HepG2 (cell line): ENCODE measurements around the gene ETV2. TPM values are rescaled to one million over a fixed set of nuclear protein-coding genes. Genes with fewer than 3 reads are reported as not detected.
A peak's percentile ranks its signal among the peaks of the same experiment; 100 is the strongest.

Experiments
- ATAC-seq: fragments of 200-7000 bp; cut with Tn5 transposase; 3 replicates; pipeline ENCODE4 v1.9.1; 2020; ENCODE audit warnings: mild to moderate bottlenecking, moderate library complexity
- BruUV-seq: library from RNA; stranded (reverse); fragments of 400-500 nt; replicated peaks from 2 replicates; lab custom pipeline; 2021; lab: Mats Ljungman, UMichigan
- CTCF ChIA-PET: fragments of 300-600 bp; formaldehyde crosslinking; extraction: SDS; loops from one replicate; lab custom pipeline; 2021; ENCODE audit warnings: low total read pairs, inconsistent platforms, low intra/inter-chr PET ratio; lab: Yijun Ruan, JAX
- POLR2A ChIA-PET: fragments of 350-600 bp; sonication (Branson Sonifier 250); formaldehyde crosslinking; loops from one replicate; lab custom pipeline; 2020; ENCODE audit warnings: antibody characterized with exemption, inconsistent platforms; lab: Yijun Ruan, JAX
- DNase-seq: peaks from one replicate; pipeline ENCODE4 v3.0.0-alpha.2; 2015; ENCODE audit warnings: low spot score
- FAIRE-seq: peaks from 3 replicates; lab custom pipeline; 2011; peaks lifted over from hg19 to GRCh38; lab: Jason Lieb, UNC
- H2AFZ ChIP-seq: one replicate; pipeline ENCODE4 v1.6.1; 2011; ENCODE audit warnings: low read length, inconsistent platforms
- H3K27ac ChIP-seq: fragments of 300-600 bp; 3 replicates; pipeline ENCODE4 v1.8.0; 2011; ENCODE audit warnings: mixed run types, mild to moderate bottlenecking, mixed read lengths, low read length, inconsistent platforms; ENCODE audit not compliant: insufficient read depth; ENCODE audit errors: extremely low read length
- H3K27me3 ChIP-seq, 2 experiments: fragments of 200-600 bp in 1 of 2; 2 replicates in 1 of 2; 3 replicates in 1 of 2; pipeline versions ENCODE4 v1.6.0 to v1.8.0; 2011; ENCODE audit warnings: low read length in 2 of 2, mild to moderate bottlenecking in 2 of 2, moderate library complexity in 2 of 2, inconsistent platforms in 1 of 2; ENCODE audit not compliant: insufficient read depth in 2 of 2, control insufficient read depth in 1 of 2
- H3K36me3 ChIP-seq, 2 experiments: fragments of 200-600 bp in 1 of 2; replicated peaks in 1 of 2; 2 replicates in 1 of 2; 3 replicates in 1 of 2; pipeline versions ENCODE4 v1.5.1 to v1.8.0; 2011; ENCODE audit warnings: low read length in 2 of 2, inconsistent platforms in 1 of 2; ENCODE audit not compliant: insufficient read depth in 2 of 2, control insufficient read depth in 1 of 2
- H3K4me1 ChIP-seq: 2 replicates; pipeline ENCODE4 v1.5.1; 2012; ENCODE audit warnings: low read length, inconsistent platforms; ENCODE audit not compliant: insufficient read depth
- H3K4me2 ChIP-seq: 2 replicates; pipeline ENCODE4 v1.6.0; 2011; ENCODE audit warnings: low read depth, low read length, inconsistent platforms
- H3K4me3 ChIP-seq, 3 experiments: fragments of 200-600 bp in 1 of 3; sonication (generic), shearing (Covaris generic) in 1 of 3; replicated peaks in 1 of 3; 2 replicates each; pipeline ENCODE4 v1.5.1; 2011 to 2016; ENCODE audit warnings: low read length in 3 of 3, inconsistent platforms in 2 of 3, low read depth in 2 of 3, mild to moderate bottlenecking in 2 of 3, control low read depth in 1 of 3, mixed read lengths in 1 of 3; ENCODE audit not compliant: insufficient read depth in 1 of 3
- H3K79me2 ChIP-seq: one replicate; pipeline ENCODE4 v1.6.1; 2011; ENCODE audit warnings: low read length, inconsistent platforms; ENCODE audit not compliant: insufficient read depth
- H3K9ac ChIP-seq: 2 replicates; pipeline ENCODE4 v1.6.0; 2011; ENCODE audit warnings: mild to moderate bottlenecking, low read depth, low read length, inconsistent platforms; ENCODE audit not compliant: insufficient read depth
- H3K9me3 ChIP-seq: 2 replicates; pipeline ENCODE4 v1.5.1; 2012; ENCODE audit warnings: mild to moderate bottlenecking, low read length
- H4K20me1 ChIP-seq: 2 replicates; pipeline ENCODE4 v1.6.0; 2011; ENCODE audit warnings: inconsistent platforms, mild to moderate bottlenecking, low read length, moderate library complexity; ENCODE audit not compliant: insufficient read depth
- IKZF1 ChIP-seq: fragments of 450-650 bp; IDR thresholded peaks from 2 replicates; pipeline ENCODE4 v1.7.1; 2016
- RBFOX2 ChIP-seq: fragments of 200-400 bp; formaldehyde crosslinking; IDR thresholded peaks from 2 replicates; pipeline ENCODE4 v1.6.1; 2017; ENCODE audit warnings: low read depth, mild to moderate bottlenecking, low read length
- SKI ChIP-seq: fragments of 450-650 bp; IDR thresholded peaks from one replicate; pipeline ENCODE4 v1.6.1; 2018; ENCODE audit warnings: mild to moderate bottlenecking; ENCODE audit not compliant: partially characterized antibody
- ZBTB8A ChIP-seq: sonication (generic); formaldehyde crosslinking; IDR thresholded peaks from 2 replicates; pipeline ENCODE4 v1.4.0; 2020; ENCODE audit warnings: mild to moderate bottlenecking, low read depth, missing genetic modification reagents, borderline replicate concordance
- ZSCAN21 ChIP-seq: sonication (generic); formaldehyde crosslinking; IDR thresholded peaks from 2 replicates; pipeline ENCODE4 v1.8.0; 2022; ENCODE audit warnings: mild to moderate bottlenecking, missing genetic modification reagents, moderate library complexity, borderline replicate concordance
- WGBS: methylation state at CpG from one replicate; pipeline ENCODE4 v1.1.6; 2017; ENCODE audit warnings: low lambda C conversion rate; 5-methylcytosine and 5-hydroxymethylcytosine counted together
- in situ Hi-C: cut with HindIII; loops from 2 replicates; pipeline ENCODE4 v1.10.0; 2017; ENCODE audit warnings: low pct_unique_long_range_greater_than_20kb; ENCODE audit not compliant: extremely low pct_ligation_motif_present
- intact Hi-C: fragments of 100-400 bp; cut with micrococcal nuclease; formaldehyde crosslinking; loops from one replicate; pipeline ENCODE4 v1.10.0; 2022; ENCODE audit not compliant: unreplicated experiment
- polyA plus RNA-seq, 8 experiments: library from polyadenylated mRNA; depleted of rRNA in 3 of 8; stranded (reverse) in 7 of 8; unstranded in 1 of 8; fragments of >200 nt; fragmentation: Illumina TruSeq in 4 of 8; extraction: Trizol in 4 of 8; gene quantifications; 2 replicates each; pipeline versions ENCODE4 v1.2.1 to v1.2.3, GENCODE V29; 2011 to 2016; ENCODE audit warnings: low read depth in 4 of 8, missing spikeins in 1 of 8, mixed read lengths in 1 of 8; ENCODE audit not compliant: insufficient read depth in 1 of 8
- total RNA-seq, 5 experiments: library from RNA; depleted of rRNA; stranded (reverse); fragments of >200 nt; fragmentation: Illumina TruSeq; extraction: Trizol; gene quantifications; 2 replicates each; pipeline ENCODE4 v1.2.3, GENCODE V29; 2016; ENCODE audit warnings: low read depth in 1 of 5
- TF ChIP-seq, protein P1 (sequence below): fragments of 450-650 bp; IDR thresholded peaks from 2 replicates; pipeline ENCODE4 v1.6.1; 2016

The ETV2 gene
- total and polyA plus RNA-seq, 2 of the 13 experiments (the other 11 are each of a cell fraction or from before 2014, with no cell fraction given), result 0.07 to 0.20 TPM

DNA sequence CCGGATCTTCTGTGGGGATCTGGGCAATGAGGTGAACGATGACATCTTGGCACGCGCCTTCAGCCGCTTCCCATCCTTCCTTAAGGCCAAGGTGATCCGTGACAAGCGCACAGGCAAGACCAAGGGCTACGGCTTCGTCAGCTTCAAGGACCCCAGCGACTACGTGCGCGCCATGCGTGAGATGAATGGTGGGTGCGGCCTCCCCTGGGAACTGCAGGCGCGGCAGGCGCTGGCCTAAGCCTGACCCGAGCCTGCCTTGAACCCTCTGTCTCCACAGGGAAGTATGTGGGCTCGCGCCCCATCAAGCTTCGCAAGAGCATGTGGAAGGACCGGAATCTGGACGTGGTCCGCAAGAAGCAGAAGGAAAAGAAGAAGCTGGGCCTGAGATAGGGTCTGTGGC is 4.4 kb upstream of the ETV2 start:
- Histone ChIP-seq H3K79me2 (no peaks in the 10 kb centered on the region), H3K36me3 (peaks cover 14 to 45% of the 10 kb centered on the region in 2 experiments), H2AFZ (no peak overlapping the region), H3K9me3 (no peaks in the 10 kb centered on the region), H3K4me1 (peaks cover 10% of the 10 kb centered on the region), H4K20me1 (no peaks in the 10 kb centered on the region), H3K27ac (no peak overlapping the region), H3K4me3 (no peak overlapping the region), H3K9ac (no peak overlapping the region), H3K4me2 (no peak overlapping the region), H3K27me3 (no peaks in the 10 kb centered on the region)
- FAIRE-seq, result no peak
- TF ChIP-seq ZSCAN21 (CRISPR knock-in tag) (no peak), RBFOX2 (peak; percentile 38; the same call in 1 of the 2 replicates), IKZF1 (no peak), ZBTB8A (CRISPR knock-in tag) (no peak)
- intact Hi-C loops, result no loop called here
- BruUV-seq, result no TSS peak
- WGBS, result 97% methylated on average over 25 of the region's 25 CpGs
- ChIA-PET CTCF (no interaction called here), POLR2A (interaction anchor here (1.0 to 1.5 kb wide), 3 partner anchors 11 to 79 kb away, joined by 3 to 7 read pairs (median 3); partner anchors contain the start of genes COX6B1 and HAUS5)
- in situ Hi-C loops, result no loop called here
- no peak for DNase-seq
- ATAC-seq, result no peak

DNA sequence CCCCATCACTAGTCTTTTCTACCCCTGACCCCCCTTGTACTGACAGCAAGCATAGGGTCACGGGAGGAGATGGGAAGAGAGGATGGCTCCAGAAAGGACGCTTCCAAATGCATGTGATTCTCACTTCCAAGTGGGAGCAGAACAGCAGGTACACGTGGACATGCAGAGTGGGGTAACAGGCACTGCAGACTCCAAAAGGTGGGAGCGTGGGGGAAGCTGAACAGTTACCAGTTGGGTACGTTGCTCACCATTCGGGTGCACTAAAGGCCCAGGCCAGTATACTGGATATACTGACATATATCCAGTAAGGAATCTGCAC is 2.3 kb upstream of the ETV2 start:
- POLR2A ChIA-PET, result no interaction called here
- in situ Hi-C loops, result no loop called here

More for the DNA sequence above, 2.3 kb upstream of the ETV2 start:
- Histone ChIP-seq H4K20me1 (no peaks in the 10 kb centered on the region), H3K9ac (no peak overlapping the region), H3K4me2 (no peak overlapping the region), H3K4me1 (peaks cover 20% of the 10 kb centered on the region)
- intact Hi-C loops, result no loop called here
- CTCF ChIA-PET, result no interaction called here
- BruUV-seq, result no TSS peak
- TF ChIP-seq, protein P1, sequence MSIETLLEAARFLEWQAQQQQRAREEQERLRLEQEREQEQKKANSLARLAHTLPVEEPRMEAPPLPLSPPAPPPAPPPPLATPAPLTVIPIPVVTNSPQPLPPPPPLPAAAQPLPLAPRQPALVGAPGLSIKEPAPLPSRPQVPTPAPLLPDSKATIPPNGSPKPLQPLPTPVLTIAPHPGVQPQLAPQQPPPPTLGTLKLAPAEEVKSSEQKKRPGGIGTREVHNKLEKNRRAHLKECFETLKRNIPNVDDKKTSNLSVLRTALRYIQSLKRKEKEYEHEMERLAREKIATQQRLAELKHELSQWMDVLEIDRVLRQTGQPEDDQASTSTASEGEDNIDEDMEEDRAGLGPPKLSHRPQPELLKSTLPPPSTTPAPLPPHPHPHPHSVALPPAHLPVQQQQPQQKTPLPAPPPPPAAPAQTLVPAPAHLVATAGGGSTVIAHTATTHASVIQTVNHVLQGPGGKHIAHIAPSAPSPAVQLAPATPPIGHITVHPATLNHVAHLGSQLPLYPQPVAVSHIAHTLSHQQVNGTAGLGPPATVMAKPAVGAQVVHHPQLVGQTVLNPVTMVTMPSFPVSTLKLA, result peak; percentile 49
- TF ChIP-seq SKI, result no peak
- TF ChIP-seq, all 625 proteins: peak for 1
- WGBS, result 81% methylated on average over 6 of the region's 6 CpGs
- Histone ChIP-seq H3K9me3 (no peaks in the 10 kb centered on the region), H3K36me3 (peaks cover 5 to 26% of the 10 kb centered on the region in 2 experiments), H3K4me3 (no peak overlapping the region), H3K27me3 (no peaks in the 10 kb centered on the region), H3K27ac (no peak overlapping the region), H2AFZ (no peak overlapping the region), H3K79me2 (no peaks in the 10 kb centered on the region)
- FAIRE-seq, result no peak
- DNase-seq, result no peak
- ATAC-seq, result no peak
